BJ (cell line): Measurements from ENCODE around the gene GRIK2. TPM values are rescaled to one million over a fixed set of nuclear protein-coding genes. Genes with fewer than 3 reads are reported as not detected.

ENCODE experiments used
- CTCF ChIA-PET: fragments of 350-600 bp; formaldehyde crosslinking; extraction: SDS; loops from one replicate; lab custom pipeline; 2021; ENCODE audit warnings: antibody characterized with exemption, inconsistent platforms; lab: Yijun Ruan, JAX
- POLR2A ChIA-PET: fragments of 300-600 bp; sonication (Branson Sonifier 250); formaldehyde crosslinking; extraction: SDS; loops from one replicate; lab custom pipeline; 2021; ENCODE audit warnings: antibody characterized with exemption; lab: Charles Lee
- DNase-seq: peaks from one replicate; pipeline ENCODE4 v3.0.0-alpha.2; 2011; ENCODE audit warnings: low read depth
- H3K27me3 ChIP-seq: 2 replicates; pipeline ENCODE4 v1.6.0; 2011; ENCODE audit warnings: low read length; ENCODE audit not compliant: control insufficient read depth, insufficient read depth
- H3K36me3 ChIP-seq: 2 replicates; pipeline ENCODE4 v1.5.1; 2011; ENCODE audit warnings: low read length; ENCODE audit not compliant: control insufficient read depth, insufficient read depth
- H3K4me3 ChIP-seq: 2 replicates; pipeline ENCODE4 v1.5.1; 2011; ENCODE audit warnings: low read depth, mild to moderate bottlenecking, control low read depth, low read length
- polyA plus RNA-seq: library from polyadenylated mRNA; depleted of rRNA; stranded (reverse); fragments of >200 nt; gene quantifications from 2 replicates; pipeline ENCODE4 v1.2.3, GENCODE V29; 2011
- TF ChIP-seq, protein P1 (sequence below): IDR thresholded peaks from 2 replicates; pipeline ENCODE4 v1.5.1; 2011; ENCODE audit warnings: low read depth, mild to moderate bottlenecking, control low read depth, inconsistent platforms, low read length, moderate library complexity; ENCODE audit not compliant: insufficient read depth

GRIK2 gene
- polyA plus RNA-seq, 1 experiment, result 23.0 TPM

- TF ChIP-seq, protein P1, sequence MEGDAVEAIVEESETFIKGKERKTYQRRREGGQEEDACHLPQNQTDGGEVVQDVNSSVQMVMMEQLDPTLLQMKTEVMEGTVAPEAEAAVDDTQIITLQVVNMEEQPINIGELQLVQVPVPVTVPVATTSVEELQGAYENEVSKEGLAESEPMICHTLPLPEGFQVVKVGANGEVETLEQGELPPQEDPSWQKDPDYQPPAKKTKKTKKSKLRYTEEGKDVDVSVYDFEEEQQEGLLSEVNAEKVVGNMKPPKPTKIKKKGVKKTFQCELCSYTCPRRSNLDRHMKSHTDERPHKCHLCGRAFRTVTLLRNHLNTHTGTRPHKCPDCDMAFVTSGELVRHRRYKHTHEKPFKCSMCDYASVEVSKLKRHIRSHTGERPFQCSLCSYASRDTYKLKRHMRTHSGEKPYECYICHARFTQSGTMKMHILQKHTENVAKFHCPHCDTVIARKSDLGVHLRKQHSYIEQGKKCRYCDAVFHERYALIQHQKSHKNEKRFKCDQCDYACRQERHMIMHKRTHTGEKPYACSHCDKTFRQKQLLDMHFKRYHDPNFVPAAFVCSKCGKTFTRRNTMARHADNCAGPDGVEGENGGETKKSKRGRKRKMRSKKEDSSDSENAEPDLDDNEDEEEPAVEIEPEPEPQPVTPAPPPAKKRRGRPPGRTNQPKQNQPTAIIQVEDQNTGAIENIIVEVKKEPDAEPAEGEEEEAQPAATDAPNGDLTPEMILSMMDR, result no peak
- H3K36me3 ChIP-seq, result no peaks in the 10 kb centered on the region
- H3K4me3 ChIP-seq, result no peak overlapping the region
- no peaks in the 10 kb centered on the region for H3K27me3 ChIP-seq
- peak; percentile 98 for DNase-seq
- CTCF ChIA-PET, result no interaction called here
- POLR2A ChIA-PET, result no interaction called here
Observed at GRCh38 chr6:101760843-101761621, 367.5 kb downstream of the GRIK2 start.

DNA sequence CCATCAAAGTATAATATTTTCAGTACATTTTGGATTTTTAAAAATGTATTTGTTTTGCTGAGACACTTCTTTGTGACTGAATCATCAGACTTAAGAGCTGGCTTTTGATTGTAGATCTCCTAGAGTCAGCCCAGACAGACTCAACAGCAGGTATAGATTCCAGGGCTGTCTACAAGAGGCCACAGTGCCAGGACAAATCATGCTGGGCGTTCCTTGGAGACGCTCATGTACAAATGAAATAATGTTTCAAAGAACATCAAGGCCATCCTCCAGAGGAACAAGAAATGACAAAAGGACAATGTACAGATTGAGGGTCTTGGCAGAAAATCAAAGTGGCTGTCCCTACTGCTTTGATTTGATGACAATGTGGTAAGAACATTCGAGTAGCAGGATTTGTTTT, 369.3 kb downstream of the GRIK2 start:
- no peak overlapping the region for H3K4me3 ChIP-seq
- no peaks in the 10 kb centered on the region for H3K36me3 ChIP-seq
- POLR2A ChIA-PET, result no interaction called here
- TF ChIP-seq, protein P1, result no peak
- no peak for DNase-seq
- H3K27me3 ChIP-seq, result no peaks in the 10 kb centered on the region
- CTCF ChIA-PET, result interaction anchor here (0.8 kb wide), 1 partner anchor 11 kb away, joined by 4 read pairs; no protein-coding TSS in a partner anchor

- TF ChIP-seq, protein P1, result no peak
- no peaks in the 10 kb centered on the region for H3K36me3 ChIP-seq
- no peaks in the 10 kb centered on the region for H3K27me3 ChIP-seq
- CTCF ChIA-PET, result no interaction called here
- H3K4me3 ChIP-seq, result no peak overlapping the region
- POLR2A ChIA-PET, result no interaction called here
- DNase-seq, result no peak
Observed at GRCh38 chr6:101765281-101765680, 371.8 kb downstream of the GRIK2 start.

DNA sequence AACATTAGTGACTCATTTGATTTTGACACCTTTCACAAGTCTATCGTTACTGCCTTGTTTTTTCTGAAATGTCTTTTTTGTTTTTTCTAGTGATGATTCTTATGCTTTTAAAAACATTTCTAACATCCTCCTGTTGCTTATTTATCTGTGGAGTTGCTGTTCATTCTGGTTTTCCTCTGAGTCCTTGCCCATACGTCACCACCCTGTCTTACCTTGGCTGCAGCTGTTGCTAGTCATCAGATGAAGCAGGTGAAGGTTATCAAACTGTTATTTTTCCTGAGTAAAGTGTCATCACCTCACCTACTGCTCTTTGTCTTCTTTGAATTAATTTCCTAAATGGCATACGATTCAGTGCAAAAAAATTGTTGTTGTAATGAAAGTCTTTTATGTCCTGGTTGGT, 376.6 kb downstream of the GRIK2 start:
- Histone ChIP-seq H3K36me3 (no peaks in the 10 kb centered on the region), H3K4me3 (no peak overlapping the region), H3K27me3 (no peaks in the 10 kb centered on the region)
- POLR2A ChIA-PET, result no interaction called here
- no peak for DNase-seq
- TF ChIP-seq, protein P1, result no peak
- CTCF ChIA-PET, result no interaction called here

DNA sequence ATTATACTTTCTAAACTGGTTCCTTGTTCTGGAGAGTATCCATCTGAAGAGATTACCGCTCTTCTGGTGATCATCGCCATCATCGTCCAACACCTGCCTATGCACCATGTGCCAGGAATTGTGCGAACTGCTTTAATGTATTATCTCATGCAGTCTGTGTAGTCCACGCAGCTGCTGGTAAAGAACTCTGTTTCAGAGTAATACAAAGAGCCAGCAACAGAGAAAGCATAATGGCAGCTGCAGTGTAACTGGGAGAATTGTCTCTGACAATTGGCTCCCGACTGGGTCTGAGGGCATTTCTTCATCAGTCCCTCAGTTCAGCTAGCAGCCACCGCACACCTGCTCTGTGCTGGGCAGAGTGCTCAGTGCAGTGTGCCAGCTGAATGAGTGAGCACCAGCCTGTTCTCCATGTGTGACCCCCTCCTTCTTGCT, 383.4 kb downstream of the GRIK2 start:
- no peak overlapping the region for H3K4me3 ChIP-seq
- TF ChIP-seq, protein P1, result no peak
- CTCF ChIA-PET, result no interaction called here
- POLR2A ChIA-PET, result no interaction called here
- H3K36me3 ChIP-seq, result no peaks in the 10 kb centered on the region
- no peak for DNase-seq
- H3K27me3 ChIP-seq, result no peaks in the 10 kb centered on the region
